GM12892 (cell line): ENCODE data around the gene G6PD.

Experiments
- POLR2A ChIP-seq: IDR thresholded peaks from 2 replicates; pipeline ENCODE4 v1.6.1; 2011; ENCODE audit warnings: low read depth, low read length, control low read depth
- TAF1 ChIP-seq: IDR thresholded peaks from 2 replicates; pipeline ENCODE4 v1.6.1; 2011; ENCODE audit warnings: low read depth, mild to moderate bottlenecking, control low read depth, low read length, borderline replicate concordance

- TF ChIP-seq POLR2A (no peak), TAF1 (no peak)
Observed at GRCh38 chrX:154486396-154487207, 60.0 kb downstream of the G6PD start, which contains the start of gene UBL4A.
